Neural progenitor cell (in vitro differentiated cells): Measurements from ENCODE around the gene ECHDC1. TPM values are rescaled to one million over a fixed set of nuclear protein-coding genes. Genes with fewer than 3 reads are reported as not detected.

Experiments
- DNase-seq: peaks from one replicate; pipeline ENCODE4 v3.0.0-alpha.2; 2016; ENCODE audit warnings: low spot score
- H2AFZ ChIP-seq: fragments of 200-600 bp; sonication (generic); replicated peaks from 2 replicates; pipeline ENCODE4 v1.6.1; 2016; ENCODE audit warnings: antibody characterized with exemption
- H3F3A ChIP-seq: fragments of 200-600 bp; sonication (generic); 2 replicates; pipeline ENCODE4 v1.6.1; 2016; ENCODE audit warnings: antibody characterized with exemption, low read depth
- H3K27ac ChIP-seq: fragments of 200-600 bp; sonication (generic); 2 replicates; pipeline ENCODE4 v1.5.1; 2016; ENCODE audit warnings: mild to moderate bottlenecking
- H3K27me3 ChIP-seq: fragments of 200-600 bp; sonication (generic); 2 replicates; pipeline ENCODE4 v1.6.1; 2016; ENCODE audit warnings: mild to moderate bottlenecking, moderate library complexity
- H3K36me3 ChIP-seq: fragments of 200-600 bp; sonication (generic); 2 replicates; pipeline ENCODE4 v1.5.1; 2016
- H3K4me1 ChIP-seq: fragments of 200-600 bp; sonication (generic); 2 replicates; pipeline ENCODE4 v1.6.1; 2016; ENCODE audit warnings: mixed run types
- H3K4me2 ChIP-seq: fragments of 200-600 bp; sonication (generic); 2 replicates; pipeline ENCODE4 v1.6.1; 2016
- H3K4me3 ChIP-seq: fragments of 200-600 bp; sonication (generic); 2 replicates; pipeline ENCODE4 v1.5.1; 2016
- H3K79me2 ChIP-seq: fragments of 200-600 bp; sonication (generic); 2 replicates; pipeline ENCODE4 v1.6.1; 2016; ENCODE audit warnings: low read depth
- H3K9ac ChIP-seq: fragments of 200-600 bp; sonication (generic); 2 replicates; pipeline ENCODE4 v1.6.1; 2016
- H3K9me3 ChIP-seq: fragments of 200-600 bp; sonication (generic); 2 replicates; pipeline ENCODE4 v1.5.1; 2016; ENCODE audit warnings: low read depth
- H4K20me1 ChIP-seq: fragments of 200-600 bp; sonication (generic); 2 replicates; pipeline ENCODE4 v1.6.1; 2016; ENCODE audit warnings: low read depth
- H3K27ac Mint-ChIP-seq: 3 replicates; pipeline ENCODE4 v1.8.0; 2021; ENCODE audit warnings: mixed read lengths
- H3K27me3 Mint-ChIP-seq: 2 replicates; pipeline ENCODE4 v1.8.0; 2022; ENCODE audit warnings: low read depth, mild to moderate bottlenecking, inconsistent platforms, moderate library complexity, mixed read lengths; ENCODE audit not compliant: insufficient read depth
- H3K36me3 Mint-ChIP-seq: 3 replicates; pipeline ENCODE4 v1.8.0; 2021; ENCODE audit warnings: mixed read lengths
- H3K4me1 Mint-ChIP-seq: 3 replicates; pipeline ENCODE4 v1.8.0; 2021; ENCODE audit warnings: mixed read lengths
- H3K4me3 Mint-ChIP-seq: 3 replicates; pipeline ENCODE4 v1.8.0; 2021; ENCODE audit warnings: mild to moderate bottlenecking, moderate library complexity, mixed read lengths
- H3K9me3 Mint-ChIP-seq: 3 replicates; pipeline ENCODE4 v1.8.0; 2020; ENCODE audit warnings: mixed read lengths
- EZH2 ChIP-seq: fragments of 200-600 bp; sonication (generic); IDR thresholded peaks from 2 replicates; pipeline ENCODE4 v1.6.1; 2017; ENCODE audit warnings: antibody characterized with exemption, mild to moderate bottlenecking, moderate library complexity
- EZH2phosphoT487 ChIP-seq: fragments of 200-600 bp; sonication (generic); IDR thresholded peaks from 2 replicates; pipeline ENCODE4 v1.6.1; 2017; ENCODE audit warnings: antibody characterized with exemption
- total RNA-seq: library from RNA; depleted of rRNA; stranded (reverse); fragments of >200 nt; gene quantifications from 2 replicates; pipeline ENCODE4 v1.2.3, GENCODE V29; 2015; ENCODE audit warnings: low replicate concordance
- TF ChIP-seq, protein P1 (sequence below): fragments of 200-600 bp; sonication (generic); IDR thresholded peaks from 2 replicates; pipeline ENCODE4 v1.5.1; 2017; ENCODE audit warnings: antibody characterized with exemption, mild to moderate bottlenecking

ECHDC1 gene
- total RNA-seq, 1 donor from 2014 or later, result 81.9 TPM

DNA sequence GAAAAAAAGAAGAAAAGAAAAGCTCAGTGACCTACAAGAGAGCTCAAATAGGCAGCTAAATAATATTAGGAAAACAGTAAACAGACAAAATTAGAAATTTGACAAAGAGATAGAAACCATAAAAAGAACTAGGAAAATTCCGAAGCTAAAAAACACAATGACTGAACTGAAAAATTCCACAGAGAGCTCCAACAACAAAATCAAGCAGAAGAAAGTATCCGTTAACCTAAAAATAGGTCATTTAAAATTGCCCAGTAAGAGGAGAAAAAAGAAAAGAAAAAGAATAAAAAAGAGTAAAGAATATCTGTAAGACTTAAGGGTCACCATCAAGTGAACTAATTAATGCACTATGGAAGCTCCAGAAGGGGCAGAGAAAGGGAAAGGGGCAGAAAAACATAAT is 6.6 kb upstream of the ECHDC1 start:
- no peak overlapping the region for H3K4me3 Mint-ChIP-seq
- Histone ChIP-seq H3F3A (no peaks in the 10 kb centered on the region), H3K27me3 (no peaks in the 10 kb centered on the region), H3K79me2 (peaks cover 32% of the 10 kb centered on the region), H3K27ac (no peak overlapping the region), H3K36me3 (peaks cover 1% of the 10 kb centered on the region), H3K9ac (no peak overlapping the region), H2AFZ (no peak overlapping the region), H3K4me1 (no peaks in the 10 kb centered on the region), H4K20me1 (no peaks in the 10 kb centered on the region), H3K4me3 (no peak overlapping the region), H3K4me2 (no peak overlapping the region), H3K9me3 (peaks cover 7% of the 10 kb centered on the region)
- H3K4me1 Mint-ChIP-seq, result no peaks in the 10 kb centered on the region
- H3K9me3 Mint-ChIP-seq, result peaks cover 60% of the 10 kb centered on the region
- no peak for DNase-seq
- H3K36me3 Mint-ChIP-seq, result peaks cover 50% of the 10 kb centered on the region
- H3K27ac Mint-ChIP-seq, result no peak overlapping the region
- TF ChIP-seq, protein P1, sequence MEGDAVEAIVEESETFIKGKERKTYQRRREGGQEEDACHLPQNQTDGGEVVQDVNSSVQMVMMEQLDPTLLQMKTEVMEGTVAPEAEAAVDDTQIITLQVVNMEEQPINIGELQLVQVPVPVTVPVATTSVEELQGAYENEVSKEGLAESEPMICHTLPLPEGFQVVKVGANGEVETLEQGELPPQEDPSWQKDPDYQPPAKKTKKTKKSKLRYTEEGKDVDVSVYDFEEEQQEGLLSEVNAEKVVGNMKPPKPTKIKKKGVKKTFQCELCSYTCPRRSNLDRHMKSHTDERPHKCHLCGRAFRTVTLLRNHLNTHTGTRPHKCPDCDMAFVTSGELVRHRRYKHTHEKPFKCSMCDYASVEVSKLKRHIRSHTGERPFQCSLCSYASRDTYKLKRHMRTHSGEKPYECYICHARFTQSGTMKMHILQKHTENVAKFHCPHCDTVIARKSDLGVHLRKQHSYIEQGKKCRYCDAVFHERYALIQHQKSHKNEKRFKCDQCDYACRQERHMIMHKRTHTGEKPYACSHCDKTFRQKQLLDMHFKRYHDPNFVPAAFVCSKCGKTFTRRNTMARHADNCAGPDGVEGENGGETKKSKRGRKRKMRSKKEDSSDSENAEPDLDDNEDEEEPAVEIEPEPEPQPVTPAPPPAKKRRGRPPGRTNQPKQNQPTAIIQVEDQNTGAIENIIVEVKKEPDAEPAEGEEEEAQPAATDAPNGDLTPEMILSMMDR, result no peak
- TF ChIP-seq EZH2 (no peak), EZH2phosphoT487 (no peak)
- no peaks in the 10 kb centered on the region for H3K27me3 Mint-ChIP-seq

DNA sequence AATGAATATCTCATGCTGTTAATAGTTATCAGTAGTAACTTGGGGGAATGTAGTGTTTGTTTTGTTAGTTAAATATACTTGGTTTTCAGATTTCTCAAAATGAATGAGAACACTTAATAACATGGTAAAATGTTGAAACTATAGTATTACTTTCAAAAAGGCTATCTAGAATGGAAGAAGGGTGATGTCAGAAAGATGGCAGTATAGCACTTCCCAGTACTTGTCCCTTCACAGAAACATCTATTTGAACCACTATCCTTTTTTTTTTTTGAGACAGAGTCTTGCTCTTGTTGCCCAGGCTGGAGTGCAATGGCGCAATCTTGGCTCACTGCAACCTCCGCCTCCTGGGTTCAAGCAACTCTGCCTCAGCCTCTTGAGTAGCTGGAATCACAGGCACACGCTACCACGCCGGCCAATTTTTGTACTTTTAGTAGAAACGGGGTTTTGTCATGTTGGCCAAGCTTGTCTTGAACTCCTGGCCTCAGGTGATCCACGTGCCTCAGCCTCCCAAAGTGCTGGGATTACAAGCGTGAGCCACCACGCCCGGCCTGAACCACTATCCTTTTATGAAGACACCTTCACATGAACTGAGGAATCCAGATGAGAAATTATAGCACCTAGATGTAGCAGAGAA is 4.7 kb upstream of the ECHDC1 start:
- Mint-ChIP-seq H3K4me3 (no peak overlapping the region), H3K9me3 (peaks cover 46% of the 10 kb centered on the region), H3K27me3 (no peaks in the 10 kb centered on the region), H3K27ac (no peak overlapping the region), H3K36me3 (peaks cover 41% of the 10 kb centered on the region), H3K4me1 (no peaks in the 10 kb centered on the region)
- Histone ChIP-seq H3K4me2 (no peak overlapping the region), H3F3A (peaks cover 9% of the 10 kb centered on the region), H4K20me1 (no peaks in the 10 kb centered on the region), H3K27ac (no peak overlapping the region), H3K9ac (no peak overlapping the region), H2AFZ (no peak overlapping the region), H3K36me3 (no peaks in the 10 kb centered on the region), H3K79me2 (peaks cover 47% of the 10 kb centered on the region), H3K27me3 (no peaks in the 10 kb centered on the region), H3K4me3 (no peak overlapping the region), H3K9me3 (peaks cover 7% of the 10 kb centered on the region), H3K4me1 (peaks cover 7% of the 10 kb centered on the region)
- no peak for TF ChIP-seq EZH2phosphoT487
- DNase-seq, result no peak

DNA sequence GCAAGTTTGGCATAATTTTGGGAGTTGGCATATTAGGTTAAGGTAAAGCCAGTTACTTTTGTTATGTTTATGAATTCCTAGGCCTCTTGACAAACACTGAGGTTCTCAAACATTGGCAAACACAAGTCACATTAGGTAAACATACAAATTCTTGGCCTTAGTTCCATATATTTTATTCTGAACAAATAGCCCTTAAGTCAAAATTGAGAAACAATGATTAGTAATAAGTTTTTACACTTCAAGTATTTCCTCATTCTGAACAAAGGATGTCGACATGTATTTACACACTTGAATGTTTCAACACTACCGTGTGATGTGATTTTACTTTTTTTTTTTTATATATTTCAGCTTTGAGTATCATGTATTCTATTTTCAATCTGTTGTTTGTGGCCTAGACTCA is 3.8 kb upstream of the ECHDC1 start:
- H3K9me3 ChIP-seq, result no peaks in the 10 kb centered on the region
- no peak overlapping the region for H2AFZ ChIP-seq
- no peak overlapping the region for H3K9ac ChIP-seq
- no peak overlapping the region for H3K4me2 ChIP-seq
- H3K4me3 Mint-ChIP-seq, result no peak overlapping the region
- H3K27me3 ChIP-seq, result no peaks in the 10 kb centered on the region
- H3K36me3 ChIP-seq, result no peaks in the 10 kb centered on the region
- H3K9me3 Mint-ChIP-seq, result peaks cover 36% of the 10 kb centered on the region
- no peaks in the 10 kb centered on the region for H4K20me1 ChIP-seq
- no peak overlapping the region for H3K4me3 ChIP-seq
- H3K27me3 Mint-ChIP-seq, result no peaks in the 10 kb centered on the region
- no peak for DNase-seq
- peaks cover 12% of the 10 kb centered on the region for H3K4me1 ChIP-seq
- no peak overlapping the region for H3K27ac Mint-ChIP-seq
- no peaks in the 10 kb centered on the region for H3K4me1 Mint-ChIP-seq
- peaks cover 15% of the 10 kb centered on the region for H3F3A ChIP-seq
- H3K79me2 ChIP-seq, result peaks cover 57% of the 10 kb centered on the region
- H3K36me3 Mint-ChIP-seq, result peaks cover 38% of the 10 kb centered on the region
- TF ChIP-seq EZH2phosphoT487, result no peak
- TF ChIP-seq, protein P1, result no peak
- no peak for TF ChIP-seq EZH2
- H3K27ac ChIP-seq, result no peak overlapping the region

DNA sequence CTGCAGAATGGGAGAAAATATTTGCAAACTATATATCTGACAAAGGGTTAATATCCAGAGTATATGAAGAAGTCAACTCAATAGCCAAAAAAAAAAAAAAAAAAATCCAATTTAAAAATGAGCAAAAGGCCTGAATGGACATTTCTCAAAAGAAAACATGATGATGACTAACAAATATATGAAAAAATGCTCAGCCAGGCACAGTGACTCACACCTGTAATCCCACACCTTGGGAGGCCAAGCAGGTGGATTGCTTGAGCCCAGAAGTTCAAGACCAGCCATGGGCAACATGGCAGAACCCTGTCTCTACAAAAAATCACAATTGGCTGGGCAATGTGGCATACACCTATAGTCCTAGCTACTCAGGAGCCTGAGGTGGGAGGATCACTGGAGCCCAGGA is 2.1 kb upstream of the ECHDC1 start:
- no peak overlapping the region for H2AFZ ChIP-seq
- H3K4me1 ChIP-seq, result peaks cover 28% of the 10 kb centered on the region
- peaks cover 70% of the 10 kb centered on the region for H3K79me2 ChIP-seq
- Mint-ChIP-seq H3K27me3 (no peaks in the 10 kb centered on the region), H3K36me3 (peaks cover 36% of the 10 kb centered on the region), H3K4me1 (no peaks in the 10 kb centered on the region), H3K4me3 (no peak overlapping the region), H3K9me3 (peaks cover 30% of the 10 kb centered on the region), H3K27ac (no peak overlapping the region)
- H3K4me3 ChIP-seq, result no peak overlapping the region
- H3K4me2 ChIP-seq, result no peak overlapping the region
- H3K36me3 ChIP-seq, result no peaks in the 10 kb centered on the region
- DNase-seq, result no peak
- no peak overlapping the region for H3K9ac ChIP-seq
- H3K9me3 ChIP-seq, result no peaks in the 10 kb centered on the region
- H3K27ac ChIP-seq, result no peak overlapping the region
- H3K27me3 ChIP-seq, result no peaks in the 10 kb centered on the region
- H4K20me1 ChIP-seq, result peaks cover 13% of the 10 kb centered on the region
- H3F3A ChIP-seq, result peaks cover 15% of the 10 kb centered on the region
- TF ChIP-seq EZH2phosphoT487 (no peak), EZH2 (no peak)
- TF ChIP-seq, protein P1, result no peak
